GM23338 (cell line): Measurements from ENCODE around the gene OR2V2. TPM values are rescaled to one million over a fixed set of nuclear protein-coding genes. Genes with fewer than 3 reads are reported as not detected.

ENCODE experiments used
- ATAC-seq: fragments of 200-7000 bp; cut with Tn5 transposase; 3 replicates; pipeline ENCODE4 v1.9.1; 2020
- DNase-seq: peaks from one replicate; pipeline ENCODE4 v3.0.0-alpha.2; 2015; ENCODE audit warnings: low spot score
- H2AFZ ChIP-seq: fragments of 200-600 bp; sonication (generic); 2 replicates; pipeline ENCODE4 v1.8.0; 2016; ENCODE audit warnings: antibody characterized with exemption, mild to moderate bottlenecking, moderate library complexity
- H3F3A ChIP-seq: fragments of 200-600 bp; sonication (generic); replicated peaks from 2 replicates; pipeline ENCODE4 v1.8.0; 2017; ENCODE audit warnings: antibody characterized with exemption, mixed run types, low read depth
- H3K27ac ChIP-seq: fragments of 200-600 bp; sonication (generic); 2 replicates; pipeline ENCODE4 v1.6.1; 2016; ENCODE audit warnings: low read depth
- H3K27me3 ChIP-seq: fragments of 200-600 bp; sonication (generic); 2 replicates; pipeline ENCODE4 v1.8.0; 2016; ENCODE audit warnings: mild to moderate bottlenecking, mixed run types, moderate library complexity; ENCODE audit not compliant: insufficient read depth
- H3K36me3 ChIP-seq: fragments of 200-600 bp; sonication (generic); 2 replicates; pipeline ENCODE4 v1.8.0; 2016; ENCODE audit warnings: mild to moderate bottlenecking; ENCODE audit not compliant: insufficient read depth
- H3K4me1 ChIP-seq: fragments of 200-600 bp; sonication (generic); 2 replicates; pipeline ENCODE4 v1.8.0; 2016; ENCODE audit warnings: mild to moderate bottlenecking, moderate library complexity; ENCODE audit not compliant: insufficient read depth
- H3K4me2 ChIP-seq: fragments of 200-600 bp; sonication (generic); 2 replicates; pipeline ENCODE4 v1.7.1; 2017; ENCODE audit warnings: mixed run types
- H3K4me3 ChIP-seq: fragments of 200-600 bp; sonication (generic); 2 replicates; pipeline ENCODE4 v1.6.1; 2016; ENCODE audit warnings: mixed run types
- H3K79me2 ChIP-seq: fragments of 200-600 bp; sonication (generic); replicated peaks from 2 replicates; pipeline ENCODE4 v1.8.0; 2017; ENCODE audit warnings: mild to moderate bottlenecking; ENCODE audit not compliant: insufficient read depth
- H3K9me2 ChIP-seq: fragments of 200-600 bp; sonication (generic); 2 replicates; pipeline ENCODE4 v1.8.0; 2017; ENCODE audit not compliant: insufficient read depth
- H4K20me1 ChIP-seq: fragments of 200-600 bp; sonication (generic); replicated peaks from 2 replicates; pipeline ENCODE4 v1.8.0; 2017; ENCODE audit warnings: mild to moderate bottlenecking; ENCODE audit not compliant: insufficient read depth
- H3K27ac Mint-ChIP-seq: 2 replicates; pipeline ENCODE4 v1.8.0; 2020; ENCODE audit warnings: inconsistent platforms, mild to moderate bottlenecking, moderate library complexity, mixed read lengths
- H3K27me3 Mint-ChIP-seq: 3 replicates; pipeline ENCODE4 v1.8.0; 2022; ENCODE audit warnings: low read depth, mild to moderate bottlenecking, moderate library complexity, mixed read lengths, inconsistent platforms; ENCODE audit not compliant: insufficient read depth, poor library complexity
- H3K36me3 Mint-ChIP-seq: 3 replicates; pipeline ENCODE4 v1.8.0; 2021; ENCODE audit warnings: low read depth, mild to moderate bottlenecking, inconsistent platforms, moderate library complexity, mixed read lengths
- H3K4me1 Mint-ChIP-seq: 3 replicates; pipeline ENCODE4 v1.8.0; 2020; ENCODE audit warnings: mild to moderate bottlenecking, inconsistent platforms, mixed read lengths
- H3K4me3 Mint-ChIP-seq: 3 replicates; pipeline ENCODE4 v1.8.0; 2021; ENCODE audit warnings: moderate library complexity, mild to moderate bottlenecking, inconsistent platforms, mixed read lengths
- H3K9me3 Mint-ChIP-seq: 3 replicates; pipeline ENCODE4 v1.8.0; 2020; ENCODE audit warnings: moderate library complexity, mild to moderate bottlenecking, inconsistent platforms, mixed read lengths
- CREB1 ChIP-seq: fragments of 250-450 bp; sonication (Bioruptor Pico); IDR thresholded peaks from 2 replicates; pipeline ENCODE4 v1.5.0; 2020; ENCODE audit warnings: low read depth, mild to moderate bottlenecking, moderate library complexity
- ETS1 ChIP-seq: IDR thresholded peaks from 2 replicates; pipeline ENCODE4 v1.6.1; 2016; ENCODE audit warnings: antibody characterized with exemption
- EZH2 ChIP-seq: fragments of 200-600 bp; sonication (generic); IDR thresholded peaks from one replicate; pipeline ENCODE4 v1.8.0; 2017; ENCODE audit warnings: antibody characterized with exemption, mild to moderate bottlenecking, low read depth; ENCODE audit not compliant: unreplicated experiment
- JUNB ChIP-seq: IDR thresholded peaks from one replicate; pipeline ENCODE4 v1.6.1; 2016; ENCODE audit warnings: antibody characterized with exemption; ENCODE audit not compliant: unreplicated experiment
- NANOG ChIP-seq: IDR thresholded peaks from 2 replicates; pipeline ENCODE4 v1.6.1; 2016; ENCODE audit warnings: antibody characterized with exemption, borderline replicate concordance
- REST ChIP-seq: IDR thresholded peaks from one replicate; pipeline ENCODE4 v1.6.1; 2018; ENCODE audit warnings: antibody characterized with exemption; ENCODE audit not compliant: unreplicated experiment
- ZNF331 ChIP-seq: fragments of 250-450 bp; sonication (Bioruptor Pico); IDR thresholded peaks from 2 replicates; pipeline ENCODE4 v1.5.0; 2020; ENCODE audit warnings: low read depth, mild to moderate bottlenecking, moderate library complexity
- ZNF462 ChIP-seq: fragments of 250-450 bp; sonication (Bioruptor Pico); IDR thresholded peaks from 2 replicates; pipeline ENCODE4 v1.5.0; 2020; ENCODE audit warnings: mild to moderate bottlenecking, moderate library complexity
- polyA plus RNA-seq: library from polyadenylated mRNA; unstranded; fragments of >200 nt; fragmentation: Nextera tagmentation; extraction: Ambion mirVana; gene quantifications from 2 replicates; pipeline ENCODE4 v1.2.1, GENCODE V29; 2016
- total RNA-seq: library from RNA; depleted of rRNA; stranded (reverse); fragments of >200 nt; shearing (Covaris generic); gene quantifications from 2 replicates; pipeline ENCODE4 v1.2.3, GENCODE V29; 2014

Gene OR2V2
- total and polyA plus RNA-seq, 2 experiments from 2014 or later = not detected

GRCh38 chr5:181140766-181141165 lies 6.6 kb upstream of the OR2V2 start (continued):
- no peak for TF ChIP-seq EZH2
- no peak for TF ChIP-seq CREB1
- no peak for TF ChIP-seq JUNB
- no peak for TF ChIP-seq REST
- TF ChIP-seq NANOG = no peak
- no peak for TF ChIP-seq ZNF331 (CRISPR knock-in tag)
- TF ChIP-seq ETS1 = no peak

GRCh38 chr5:181142054-181142453 lies 5.3 kb upstream of the OR2V2 start:
- DNase-seq = no peak
- peaks cover 4% of the 10 kb centered on the region; the same call in 1 of the 3 replicates for H3K36me3 Mint-ChIP-seq
- Histone ChIP-seq H3K4me1 (0 out of 2 replicates have a peak, but pooled peaks cover 6% of the 10 kb centered on the region), H3K4me2 (no peak overlapping the region), H3K27me3 (no peaks in the 10 kb centered on the region), H4K20me1 (no peaks in the 10 kb centered on the region), H3K9me2 (no peaks in the 10 kb centered on the region), H3F3A (no peaks in the 10 kb centered on the region), H3K4me3 (no peak overlapping the region), H2AFZ (0 out of 2 replicates have a peak overlapping the region, but pooled peaks have one; percentile 59), H3K36me3 (no peaks in the 10 kb centered on the region), H3K27ac (no peak overlapping the region), H3K79me2 (no peaks in the 10 kb centered on the region)
- no peak; the same call in 1 of the 3 replicates for ATAC-seq
- H3K27me3 Mint-ChIP-seq = peaks cover 16% of the 10 kb centered on the region
- peaks cover 8% of the 10 kb centered on the region for H3K4me1 Mint-ChIP-seq
- H3K27ac Mint-ChIP-seq = no peak overlapping the region
- H3K9me3 Mint-ChIP-seq = peaks cover 16% of the 10 kb centered on the region
- H3K4me3 Mint-ChIP-seq = no peak overlapping the region
- TF ChIP-seq ZNF462 (CRISPR knock-in tag) (no peak), ETS1 (no peak), REST (no peak)
